K562 (cell line): ENCODE data around the gene YJU2. TPM values are rescaled to one million over a fixed set of nuclear protein-coding genes. Genes with fewer than 3 reads are reported as not detected.

Experiments used
- ATAC-seq: fragments of 200-7000 bp; cut with Tn5 transposase; 3 replicates; pipeline ENCODE4 v1.9.1; 2020; ENCODE audit warnings: moderate library complexity
- BruUV-seq: library from RNA; stranded (reverse); fragments of 400-500 nt; replicated peaks from 2 replicates; lab custom pipeline; 2021; lab: Mats Ljungman, UMichigan
- CTCF ChIA-PET: fragments of 300-600 bp; formaldehyde crosslinking; extraction: SDS; loops from one replicate; lab custom pipeline; 2021; ENCODE audit warnings: low intra/inter-chr PET ratio; lab: Yijun Ruan, JAX
- POLR2A ChIA-PET: fragments of 300-600, 350-650 bp; sonication (Branson Sonifier 250); formaldehyde crosslinking; extraction: SDS; loops from one replicate; lab custom pipeline; 2021; ENCODE audit warnings: antibody characterized with exemption, inconsistent platforms; lab: Yijun Ruan, JAX
- DNase-seq, 4 experiments: peaks; one replicate each; pipeline versions ENCODE4 v3.0.0 to v3.0.0-alpha.2; 2011 to 2018; ENCODE audit warnings: low spot score in 3 of 4, mixed read lengths in 3 of 4; ENCODE audit errors: extremely low read depth in 1 of 4
- FAIRE-seq: peaks from 2 replicates; lab custom pipeline; 2011; peaks lifted over from hg19 to GRCh38; lab: Jason Lieb, UNC
- H2AFZ ChIP-seq: 2 replicates; pipeline ENCODE4 v1.6.0; 2011; ENCODE audit warnings: low read depth, low read length, control low read depth, inconsistent platforms
- H3K27ac ChIP-seq: fragments of 200-600 bp; 3 replicates; pipeline ENCODE4 v1.8.0; 2011; ENCODE audit warnings: low read depth, mild to moderate bottlenecking, control low read depth, inconsistent platforms, low read length, moderate library complexity, mixed read lengths; ENCODE audit errors: extremely low read depth
- H3K27me3 ChIP-seq, 2 experiments: fragments of 300-600 bp in 1 of 2; 2 replicates in 1 of 2; 3 replicates in 1 of 2; pipeline versions ENCODE4 v1.6.0 to v1.8.0; 2011; ENCODE audit warnings: inconsistent platforms in 2 of 2, low read length in 2 of 2, mild to moderate bottlenecking in 1 of 2, mixed read lengths in 1 of 2, moderate library complexity in 1 of 2; ENCODE audit not compliant: control insufficient read depth in 2 of 2, insufficient read depth in 2 of 2
- H3K36me3 ChIP-seq: fragments of 300-600 bp; 3 replicates; pipeline ENCODE4 v1.8.0; 2011; ENCODE audit warnings: mild to moderate bottlenecking, low read length, inconsistent platforms; ENCODE audit not compliant: control insufficient read depth, insufficient read depth
- H3K4me1 ChIP-seq, 2 experiments: fragments of 200-600 bp in 1 of 2; replicated peaks in 1 of 2; 2 replicates in 1 of 2; 3 replicates in 1 of 2; pipeline versions ENCODE4 v1.5.1 to v1.8.0; 2011; ENCODE audit warnings: inconsistent platforms in 2 of 2, low read length in 2 of 2, mild to moderate bottlenecking in 1 of 2, mixed read lengths in 1 of 2, moderate library complexity in 1 of 2; ENCODE audit not compliant: control insufficient read depth in 2 of 2, insufficient read depth in 2 of 2
- H3K4me2 ChIP-seq: 2 replicates; pipeline ENCODE4 v1.6.1; 2011; ENCODE audit warnings: low read length, control low read depth, inconsistent platforms, mixed read lengths; ENCODE audit not compliant: insufficient read depth
- H3K4me3 ChIP-seq: fragments of 200-600 bp; sonication (generic), shearing (Covaris generic); 2 replicates; pipeline ENCODE4 v1.5.1; 2016; ENCODE audit warnings: control low read depth, inconsistent platforms
- H3K79me2 ChIP-seq: fragments of 200-600 bp; 3 replicates; pipeline ENCODE4 v1.8.0; 2011; ENCODE audit warnings: low read length, inconsistent platforms; ENCODE audit not compliant: control insufficient read depth, insufficient read depth
- H3K9ac ChIP-seq, 2 experiments: 2 replicates each; pipeline versions ENCODE4 v1.6.0 to v1.6.1; 2011; ENCODE audit warnings: low read depth in 2 of 2, low read length in 2 of 2, control low read depth in 1 of 2, inconsistent platforms in 1 of 2, mild to moderate bottlenecking in 1 of 2, mixed read lengths in 1 of 2; ENCODE audit not compliant: insufficient read depth in 1 of 2
- H3K9me1 ChIP-seq: one replicate; pipeline ENCODE4 v1.6.0; 2011; ENCODE audit warnings: inconsistent platforms, mild to moderate bottlenecking, low read length, moderate library complexity; ENCODE audit not compliant: control insufficient read depth, insufficient read depth
- H3K9me3 ChIP-seq: replicated peaks from 2 replicates; pipeline ENCODE4 v1.5.1; 2011; ENCODE audit warnings: low read depth, low read length, inconsistent platforms; ENCODE audit not compliant: control insufficient read depth, insufficient read depth
- H4K20me1 ChIP-seq: replicated peaks from 2 replicates; pipeline ENCODE4 v1.6.1; 2011; ENCODE audit warnings: low read length, inconsistent platforms, mixed read lengths; ENCODE audit not compliant: control insufficient read depth, insufficient read depth
- ARID1B ChIP-seq: fragments of 450-650 bp; IDR thresholded peaks from 2 replicates; pipeline ENCODE4 v1.6.1; 2016; ENCODE audit warnings: antibody characterized with exemption, mild to moderate bottlenecking, inconsistent platforms
- FOXJ3 ChIP-seq: sonication (generic); formaldehyde crosslinking; IDR thresholded peaks from 2 replicates; pipeline ENCODE4 v1.4.0; 2020; ENCODE audit warnings: mild to moderate bottlenecking, missing genetic modification reagents
- HBP1 ChIP-seq: fragments of 450-650 bp; formaldehyde crosslinking; IDR thresholded peaks from 2 replicates; pipeline ENCODE4 v1.4.0; 2022; ENCODE audit warnings: missing genetic modification characterization
- MLLT1 ChIP-seq, 2 experiments: fragments of 450-650 bp; IDR thresholded peaks; 2 replicates each; pipeline ENCODE4 v1.6.1; 2016
- SMARCA4 ChIP-seq: fragments of 450-650 bp; IDR thresholded peaks from 2 replicates; pipeline ENCODE4 v1.6.1; 2016
- SMARCA5 ChIP-seq: fragments of 450-650 bp; IDR thresholded peaks from 2 replicates; pipeline ENCODE4 v1.6.1; 2016
- THRB ChIP-seq: fragments of 450-650 bp; formaldehyde crosslinking; conservative IDR thresholded peaks from 2 replicates; pipeline ENCODE4 v1.4.0; 2022; ENCODE audit warnings: mild to moderate bottlenecking, missing genetic modification characterization
- TRIM24 ChIP-seq, 2 experiments: fragments of 450-650 bp; IDR thresholded peaks; 2 replicates each; pipeline ENCODE4 v1.6.1; 2016
- ZBTB26 ChIP-seq: fragments of 450-650 bp; formaldehyde crosslinking; IDR thresholded peaks from 2 replicates; pipeline ENCODE4 v1.4.0; 2022; ENCODE audit warnings: missing genetic modification characterization
- ZNF143 ChIP-seq: sonication (generic); formaldehyde crosslinking; IDR thresholded peaks from 2 replicates; pipeline ENCODE4 v1.9.0; 2022; ENCODE audit warnings: mild to moderate bottlenecking, missing genetic modification reagents
- WGBS: fragments of 100-300 bp; shearing (Covaris generic); methylation state at CpG from one replicate; pipeline ENCODE4 v1.1.6; 2016; ENCODE audit warnings: low coverage, mixed read lengths; ENCODE audit not compliant: insufficient coverage; ENCODE audit errors: missing lambda C conversion rate; 5-methylcytosine and 5-hydroxymethylcytosine counted together
- in situ Hi-C: fragments of 300-500 bp; cut with MboI; formaldehyde crosslinking; loops from 4 replicates; pipeline ENCODE4 v1.15.0; 2018; ENCODE audit warnings: inconsistent platforms, mixed read lengths
- intact Hi-C: fragments of 100-400 bp; cut with micrococcal nuclease; formaldehyde crosslinking; loops from 2 replicates; pipeline ENCODE4 v1.14.2; 2022
- polyA plus RNA-seq, 8 experiments: library from polyadenylated mRNA; depleted of rRNA in 4 of 8; stranded (reverse) in 5 of 8; unstranded in 3 of 8; fragments of >200 nt; fragmentation: Nextera tagmentation in 2 of 8; fragmentation: Illumina TruSeq in 1 of 8; extraction: Ambion mirVana in 2 of 8; extraction: Trizol in 1 of 8; gene quantifications; 2 replicates each; pipeline versions ENCODE4 v1.2.1 to v1.2.3, GENCODE V29; 2011 to 2014; ENCODE audit warnings: inconsistent platforms in 1 of 8, missing spikeins in 1 of 8
- total RNA-seq, 7 experiments: library from RNA; depleted of rRNA in 6 of 7; stranded (reverse); fragments of >200 nt in 6 of 7; fragmentation: Illumina TruSeq in 2 of 7; extraction: Trizol in 2 of 7; gene quantifications; 2 replicates each; pipeline versions ENCODE4 v1.2.1 to v1.2.3, GENCODE V29; 2011 to 2021; ENCODE audit warnings: low replicate concordance in 1 of 7

The YJU2 gene
- total and polyA plus RNA-seq, 9 of the 15 experiments (the other 6 are each of a cell fraction or from before 2014, with no cell fraction given) = 0.41 to 34.9 (median 19.3) TPM

GRCh38 chr19:4197228-4197624 lies 49.7 kb upstream of the YJU2 start:
- H3K9ac ChIP-seq = no peak overlapping the region
- no peaks in the 10 kb centered on the region for H4K20me1 ChIP-seq
- POLR2A ChIA-PET = no interaction called here
- ATAC-seq (no peak), DNase-seq (no peak), FAIRE-seq (no peak)
- H3K9me1 ChIP-seq = no peaks in the 10 kb centered on the region
- no peak overlapping the region for H3K4me3 ChIP-seq
- peaks cover 8 to 30% of the 10 kb centered on the region in 2 experiments for H3K27me3 ChIP-seq
- 3% methylated on average over 5 of the region's 5 CpGs for WGBS
- no peak overlapping the region for H3K27ac ChIP-seq
- TF ChIP-seq HBP1 (CRISPR knock-in tag) (0 out of 2 replicates have a peak, but pooled peaks have one; percentile 26), MLLT1 (IDR thresholded peaks at IDR 0.05) (0 out of 4 replicates have a peak, but pooled peaks of 1 of the 2 experiments have one; percentile 24), THRB (0 out of 2 replicates have a peak, but pooled peaks have one; percentile 35), FOXJ3 (CRISPR knock-in tag) (no peak), ZNF143 (CRISPR knock-in tag) (0 out of 2 replicates have a peak, but pooled peaks have one; percentile 3), SMARCA4 (no peak), TRIM24 (IDR thresholded peaks at IDR 0.05) (0 out of 4 replicates have a peak, but pooled peaks of 1 of the 2 experiments have one; percentile 13), SMARCA5 (0 out of 2 replicates have a peak, but pooled peaks have one; percentile 13), ZBTB26 (CRISPR knock-in tag) (0 out of 2 replicates have a peak, but pooled peaks have one; percentile 31), ARID1B (0 out of 2 replicates have a peak, but pooled peaks have one; percentile 14)
- no TSS peak for BruUV-seq
- H3K79me2 ChIP-seq = no peaks in the 10 kb centered on the region
- intact Hi-C loops = no loop called here
- H2AFZ ChIP-seq = no peak overlapping the region
- in situ Hi-C loops = no loop called here
- no peaks in the 10 kb centered on the region for H3K36me3 ChIP-seq
- CTCF ChIA-PET = interaction anchor here (0.7 kb wide), 1 partner anchor 18 kb away, joined by 4 read pairs; no protein-coding TSS in a partner anchor
- peaks cover 0 to 14% of the 10 kb centered on the region in 2 experiments; a peak in 2 of 5 replicates for H3K4me1 ChIP-seq
- H3K9me3 ChIP-seq = no peaks in the 10 kb centered on the region
- no peak overlapping the region for H3K4me2 ChIP-seq
